Measurements from ENCODE around the gene SIGLEC11. TPM values are rescaled to one million over a fixed set of nuclear protein-coding genes. Genes with fewer than 3 reads are reported as not detected.

SIGLEC11 gene
- total RNA-seq, 4 donors from 2014 or later: 0.85 to 3.6 (median 1.3) TPM

- no peaks in the 10 kb centered on the region for H3K9me3 ChIP-seq
- peaks cover 19% of the 10 kb centered on the region for H3K27me3 ChIP-seq
- no peaks in the 10 kb centered on the region for H3K36me3 ChIP-seq
- TF ChIP-seq POLR2AphosphoS5 (IDR thresholded peaks at IDR 0.05): no peak
- no peak for TF ChIP-seq POLR2A (IDR thresholded peaks at IDR 0.05)
- TF ChIP-seq, protein P1, sequence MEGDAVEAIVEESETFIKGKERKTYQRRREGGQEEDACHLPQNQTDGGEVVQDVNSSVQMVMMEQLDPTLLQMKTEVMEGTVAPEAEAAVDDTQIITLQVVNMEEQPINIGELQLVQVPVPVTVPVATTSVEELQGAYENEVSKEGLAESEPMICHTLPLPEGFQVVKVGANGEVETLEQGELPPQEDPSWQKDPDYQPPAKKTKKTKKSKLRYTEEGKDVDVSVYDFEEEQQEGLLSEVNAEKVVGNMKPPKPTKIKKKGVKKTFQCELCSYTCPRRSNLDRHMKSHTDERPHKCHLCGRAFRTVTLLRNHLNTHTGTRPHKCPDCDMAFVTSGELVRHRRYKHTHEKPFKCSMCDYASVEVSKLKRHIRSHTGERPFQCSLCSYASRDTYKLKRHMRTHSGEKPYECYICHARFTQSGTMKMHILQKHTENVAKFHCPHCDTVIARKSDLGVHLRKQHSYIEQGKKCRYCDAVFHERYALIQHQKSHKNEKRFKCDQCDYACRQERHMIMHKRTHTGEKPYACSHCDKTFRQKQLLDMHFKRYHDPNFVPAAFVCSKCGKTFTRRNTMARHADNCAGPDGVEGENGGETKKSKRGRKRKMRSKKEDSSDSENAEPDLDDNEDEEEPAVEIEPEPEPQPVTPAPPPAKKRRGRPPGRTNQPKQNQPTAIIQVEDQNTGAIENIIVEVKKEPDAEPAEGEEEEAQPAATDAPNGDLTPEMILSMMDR (IDR thresholded peaks at IDR 0.05): no peak
- no peak for TF ChIP-seq EP300 (IDR thresholded peaks at IDR 0.05)
- H3K4me3 ChIP-seq: no peak overlapping the region
- 34 to 70% methylated on average over 2 to 3 of the region's 4 CpGs for WGBS, 2 donors (ENCODE audit: low coverage in 1 of 2)
- no peak for ATAC-seq
- H3K4me1 ChIP-seq: peaks cover 0 to 9% (median 6%) of the 10 kb centered on the region in 3 donors
- no peak overlapping the region for H3K27ac ChIP-seq
Measured at GRCh38 chr19:49938662-49939061, 22.3 kb downstream of the SIGLEC11 start.

GRCh38 chr19:49937750-49938381 is 23.1 kb downstream of the SIGLEC11 start:
- H3K9me3 ChIP-seq: no peaks in the 10 kb centered on the region
- peak; percentile 89 for ATAC-seq
- TF ChIP-seq, protein P1 (IDR thresholded peaks at IDR 0.05): peak in 3 of 4 experiments; percentile 95 to 96 (median 95)
- TF ChIP-seq POLR2A (IDR thresholded peaks at IDR 0.05) (no peak), EP300 (IDR thresholded peaks at IDR 0.05) (no peak), POLR2AphosphoS5 (IDR thresholded peaks at IDR 0.05) (no peak)
- peaks cover 19% of the 10 kb centered on the region for H3K27me3 ChIP-seq
- peaks cover 0 to 9% (median 6%) of the 10 kb centered on the region in 3 donors for H3K4me1 ChIP-seq
- peaks cover 0 to 5% of the 10 kb centered on the region in 2 donors for H3K36me3 ChIP-seq
- WGBS, 2 donors (ENCODE audit: low coverage in 1 of 2): 0% methylated on average over 10 of the region's 35 CpGs; no CpG with 5 or more reads in 1 of the 2 donors
- no peak overlapping the region for H3K27ac ChIP-seq
- peak overlapping the region in 1 of 2 donors; percentile 24 for H3K4me3 ChIP-seq

DNA sequence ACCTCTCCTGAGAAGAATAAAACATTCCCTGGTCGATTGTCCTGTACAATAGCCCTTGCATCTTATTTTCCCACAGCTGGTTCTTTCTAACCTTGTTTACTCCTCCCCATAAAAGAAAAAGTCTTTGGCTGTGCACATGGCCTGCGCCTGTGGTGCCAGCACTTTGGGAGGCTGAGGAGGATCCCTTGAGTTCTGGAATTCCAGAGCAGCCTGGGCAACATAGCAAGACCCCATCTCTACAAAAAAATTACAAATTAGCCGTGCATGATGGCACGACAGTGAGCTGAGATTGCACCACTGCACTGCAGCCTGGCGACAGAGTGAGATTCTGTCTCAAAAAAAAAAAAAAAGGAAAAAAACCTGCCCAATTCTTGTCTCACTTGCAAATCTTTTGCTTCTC is 24.4 kb downstream of the SIGLEC11 start:
- Histone ChIP-seq H3K4me3 (no peak overlapping the region), H3K36me3 (peaks cover 0 to 14% of the 10 kb centered on the region in 2 donors), H3K27me3 (peaks cover 11% of the 10 kb centered on the region), H3K27ac (no peak overlapping the region), H3K4me1 (peaks cover 0 to 9% (median 6%) of the 10 kb centered on the region in 3 donors), H3K9me3 (no peaks in the 10 kb centered on the region)
- no peak for TF ChIP-seq POLR2AphosphoS5 (IDR thresholded peaks at IDR 0.05)
- TF ChIP-seq, protein P1 (IDR thresholded peaks at IDR 0.05): no peak
- TF ChIP-seq EP300 (IDR thresholded peaks at IDR 0.05): no peak
- no peak for TF ChIP-seq POLR2A (IDR thresholded peaks at IDR 0.05)
- ATAC-seq: no peak
- WGBS, 2 donors (ENCODE audit: low coverage in 1 of 2): 34 to 66% methylated on average over 2 to 5 of the region's 5 CpGs

DNA sequence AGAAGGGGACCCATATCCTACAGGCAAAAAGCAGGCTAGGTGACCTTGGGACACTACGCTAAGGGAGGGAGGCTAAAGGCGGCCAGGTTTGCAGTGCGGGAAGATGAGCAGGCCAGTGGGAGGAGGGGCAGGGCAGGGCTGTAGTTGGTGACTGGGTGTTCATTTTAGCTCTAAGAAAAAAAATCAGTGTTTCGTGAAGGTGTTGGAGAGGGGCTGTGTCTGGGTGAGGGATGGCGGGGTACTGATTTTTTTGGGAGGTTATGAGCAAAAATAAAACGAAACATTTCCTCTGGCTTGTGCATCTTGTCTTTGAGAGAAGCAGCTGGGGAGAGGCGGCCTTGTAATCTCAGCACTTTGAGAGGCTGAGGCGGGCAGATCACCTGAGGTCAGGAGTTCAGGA is 27.3 kb downstream of the SIGLEC11 start:
- no peaks in the 10 kb centered on the region for H3K27me3 ChIP-seq
- peaks cover 0 to 26% (median 6%) of the 10 kb centered on the region in 3 donors for H3K4me1 ChIP-seq
- H3K9me3 ChIP-seq: no peaks in the 10 kb centered on the region
- no peak for TF ChIP-seq EP300 (IDR thresholded peaks at IDR 0.05)
- TF ChIP-seq, protein P1 (IDR thresholded peaks at IDR 0.05): no peak
- no peak overlapping the region for H3K4me3 ChIP-seq
- peaks cover 0 to 18% of the 10 kb centered on the region in 2 donors for H3K36me3 ChIP-seq
- 93 to 96% methylated on average over 5 to 8 of the region's 8 CpGs for WGBS, 2 donors (ENCODE audit: low coverage in 1 of 2)
- H3K27ac ChIP-seq: no peak overlapping the region
- ATAC-seq: no peak

DNA sequence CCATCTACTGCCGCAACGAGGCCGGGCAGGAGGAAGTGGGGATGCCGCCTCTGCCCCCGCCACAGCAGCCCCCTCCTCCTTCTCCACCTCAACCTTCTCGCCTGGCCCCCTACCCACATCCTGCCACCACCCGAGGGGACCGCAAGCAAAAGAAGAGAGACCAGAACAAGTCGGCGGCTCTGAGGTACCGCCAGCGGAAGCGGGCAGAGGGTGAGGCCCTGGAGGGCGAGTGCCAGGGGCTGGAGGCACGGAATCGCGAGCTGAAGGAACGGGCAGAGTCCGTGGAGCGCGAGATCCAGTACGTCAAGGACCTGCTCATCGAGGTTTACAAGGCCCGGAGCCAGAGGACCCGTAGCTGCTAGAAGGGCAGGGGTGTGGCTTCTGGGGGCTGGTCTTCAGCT is 28.2 kb downstream of the SIGLEC11 start:
- no peak overlapping the region for H3K27ac ChIP-seq
- peaks cover 0 to 19% of the 10 kb centered on the region in 2 donors for H3K36me3 ChIP-seq
- H3K4me3 ChIP-seq: no peak overlapping the region
- peaks cover 0 to 31% (median 10%) of the 10 kb centered on the region in 3 donors for H3K4me1 ChIP-seq
- TF ChIP-seq, protein P1 (IDR thresholded peaks at IDR 0.05): no peak
- TF ChIP-seq POLR2AphosphoS5 (IDR thresholded peaks at IDR 0.05) (no peak), EP300 (IDR thresholded peaks at IDR 0.05) (no peak), POLR2A (IDR thresholded peaks at IDR 0.05) (no peak)
- H3K27me3 ChIP-seq: no peaks in the 10 kb centered on the region
- WGBS, 2 donors (ENCODE audit: low coverage in 1 of 2): 100% methylated on average over 1 of the region's 25 CpGs; no CpG with 5 or more reads in 1 of the 2 donors
- no peak for ATAC-seq
- H3K9me3 ChIP-seq: no peaks in the 10 kb centered on the region
